Lower leg skin (tissue), 3 donors: ENCODE measurements around the gene BTN2A1.

Experiments used
- POLR2A ChIP-seq, 2 donors: fragments of 450-650 bp; IDR thresholded peaks; one replicate each; pipeline ENCODE4 v1.6.1; 2016 to 2017; ENCODE audit warnings: antibody characterized with exemption in 2 of 2, mild to moderate bottlenecking in 1 of 2, moderate library complexity in 1 of 2
- TF ChIP-seq, protein P1 (sequence below), 3 donors: fragments of 450-650 bp; IDR thresholded peaks; one replicate each; pipeline ENCODE4 v1.5.1; 2016; ENCODE audit warnings: antibody characterized with exemption in 3 of 3, mild to moderate bottlenecking in 3 of 3, moderate library complexity in 2 of 3

DNA sequence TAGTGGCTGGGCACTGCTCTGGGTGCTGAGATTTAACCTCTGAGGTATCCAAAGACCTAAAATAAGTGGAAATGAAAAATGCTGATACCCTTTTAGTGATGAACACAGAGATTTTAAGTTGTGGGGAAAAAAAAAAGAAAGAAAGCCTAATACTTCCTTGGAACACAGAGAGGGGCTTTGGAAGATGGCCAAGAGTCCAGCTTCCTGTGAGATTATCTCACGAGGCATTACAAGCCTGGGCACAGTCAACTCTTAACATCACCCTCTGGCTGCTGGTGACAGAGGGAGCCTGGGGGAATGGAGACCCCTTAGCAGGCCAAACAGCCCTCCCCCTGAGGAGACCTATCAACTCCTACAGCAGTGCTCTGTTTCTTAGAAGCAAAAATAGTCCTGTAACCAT lies 19.7 kb downstream of the BTN2A1 start:
- TF ChIP-seq, protein P1, sequence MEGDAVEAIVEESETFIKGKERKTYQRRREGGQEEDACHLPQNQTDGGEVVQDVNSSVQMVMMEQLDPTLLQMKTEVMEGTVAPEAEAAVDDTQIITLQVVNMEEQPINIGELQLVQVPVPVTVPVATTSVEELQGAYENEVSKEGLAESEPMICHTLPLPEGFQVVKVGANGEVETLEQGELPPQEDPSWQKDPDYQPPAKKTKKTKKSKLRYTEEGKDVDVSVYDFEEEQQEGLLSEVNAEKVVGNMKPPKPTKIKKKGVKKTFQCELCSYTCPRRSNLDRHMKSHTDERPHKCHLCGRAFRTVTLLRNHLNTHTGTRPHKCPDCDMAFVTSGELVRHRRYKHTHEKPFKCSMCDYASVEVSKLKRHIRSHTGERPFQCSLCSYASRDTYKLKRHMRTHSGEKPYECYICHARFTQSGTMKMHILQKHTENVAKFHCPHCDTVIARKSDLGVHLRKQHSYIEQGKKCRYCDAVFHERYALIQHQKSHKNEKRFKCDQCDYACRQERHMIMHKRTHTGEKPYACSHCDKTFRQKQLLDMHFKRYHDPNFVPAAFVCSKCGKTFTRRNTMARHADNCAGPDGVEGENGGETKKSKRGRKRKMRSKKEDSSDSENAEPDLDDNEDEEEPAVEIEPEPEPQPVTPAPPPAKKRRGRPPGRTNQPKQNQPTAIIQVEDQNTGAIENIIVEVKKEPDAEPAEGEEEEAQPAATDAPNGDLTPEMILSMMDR (IDR thresholded peaks at IDR 0.05): no peak
- TF ChIP-seq POLR2A (IDR thresholded peaks at IDR 0.05): no peak
